ENCODE data around the gene TET2. TPM values are rescaled to one million over a fixed set of nuclear protein-coding genes. Genes with fewer than 3 reads are reported as not detected.

The TET2 gene
- total RNA-seq, 2 donors from 2014 or later, result 20.0 to 30.1 TPM

- no peak for DNase-seq
- H3K27ac ChIP-seq, result no peak overlapping the region
- intact Hi-C loops (cut with DNase I), result no loop called here
Measured at GRCh38 chr4:105230287-105230686, 83.6 kb downstream of the TET2 start.

GRCh38 chr4:105232374-105232773 lies 85.7 kb downstream of the TET2 start:
- no peaks in the 10 kb centered on the region for H3K4me1 ChIP-seq
- no peaks in the 10 kb centered on the region for H3K36me3 ChIP-seq
- H3K9me3 ChIP-seq, result no peaks in the 10 kb centered on the region
- no peak overlapping the region for H3K4me3 ChIP-seq
- no peak for DNase-seq
- no peak for TF ChIP-seq CTCF (IDR thresholded peaks at IDR 0.05)
- intact Hi-C loops (cut with DNase I), result no loop called here
- no peaks in the 10 kb centered on the region for H3K27me3 ChIP-seq
- H3K9ac ChIP-seq (ENCODE audit: low read depth in 2 of 2, low read length in 2 of 2), result no peak overlapping the region
- no peak overlapping the region for H3K27ac ChIP-seq

More at GRCh38 chr4:105230287-105230686, 83.6 kb downstream of the TET2 start:
- Histone ChIP-seq H3K36me3 (no peaks in the 10 kb centered on the region), H3K9ac (ENCODE audit: low read depth in 2 of 2, low read length in 2 of 2) (no peak overlapping the region), H3K27me3 (no peaks in the 10 kb centered on the region), H3K9me3 (no peaks in the 10 kb centered on the region), H3K4me3 (no peak overlapping the region), H3K4me1 (no peaks in the 10 kb centered on the region)
- no peak for TF ChIP-seq CTCF (IDR thresholded peaks at IDR 0.05)

- intact Hi-C loops (cut with DNase I), result no loop called here
- no peaks in the 10 kb centered on the region for H3K36me3 ChIP-seq
Measured at GRCh38 chr4:105234582-105234981, 87.9 kb downstream of the TET2 start.

GRCh38 chr4:105236202-105236915 lies 89.7 kb downstream of the TET2 start:
- intact Hi-C loops (cut with DNase I), result no loop called here
- no peaks in the 10 kb centered on the region for H3K9me3 ChIP-seq
- no peak overlapping the region for H3K4me3 ChIP-seq
- H3K27ac ChIP-seq, result no peak overlapping the region
- no peaks in the 10 kb centered on the region for H3K27me3 ChIP-seq
- no peaks in the 10 kb centered on the region for H3K36me3 ChIP-seq
- no peak for TF ChIP-seq CTCF (IDR thresholded peaks at IDR 0.05)
- no peaks in the 10 kb centered on the region for H3K4me1 ChIP-seq
- no peak for DNase-seq
- no peak overlapping the region for H3K9ac ChIP-seq (ENCODE audit: low read depth in 2 of 2, low read length in 2 of 2)

More at GRCh38 chr4:105234582-105234981, 87.9 kb downstream of the TET2 start:
- DNase-seq, result no peak
- Histone ChIP-seq H3K9me3 (no peaks in the 10 kb centered on the region), H3K27ac (no peak overlapping the region), H3K4me1 (no peaks in the 10 kb centered on the region), H3K4me3 (no peak overlapping the region), H3K9ac (ENCODE audit: low read depth in 2 of 2, low read length in 2 of 2) (no peak overlapping the region), H3K27me3 (no peaks in the 10 kb centered on the region)
- no peak for TF ChIP-seq CTCF (IDR thresholded peaks at IDR 0.05)

GRCh38 chr4:105236916-105237311 lies 90.2 kb downstream of the TET2 start:
- H3K27ac ChIP-seq, result no peak overlapping the region
- no peaks in the 10 kb centered on the region for H3K4me1 ChIP-seq
- no peak overlapping the region for H3K9ac ChIP-seq (ENCODE audit: low read depth in 2 of 2, low read length in 2 of 2)
- no peak for DNase-seq
- TF ChIP-seq CTCF (IDR thresholded peaks at IDR 0.05), result no peak
- intact Hi-C loops (cut with DNase I), result no loop called here
- no peak overlapping the region for H3K4me3 ChIP-seq
- no peaks in the 10 kb centered on the region for H3K9me3 ChIP-seq
- H3K27me3 ChIP-seq, result no peaks in the 10 kb centered on the region
- H3K36me3 ChIP-seq, result no peaks in the 10 kb centered on the region

All from colonic mucosa (tissue), 4 donors.